Stimulated activated CD8-positive, alpha-beta memory T cell treated with anti-CD3 and anti-CD28 coated beads, Interleukin-15, amount 100 ng/mL, for 1 hour (primary cell): ENCODE results near the gene KBTBD12.
"Not testable (repeated sequence)": the region's sequence is repeated elsewhere in the genome, so short reads cannot be mapped to it uniquely, and the experiment has no call there.

Experiments used
- DNase-seq: peaks from one replicate; pipeline ENCODE4 v3.0.0-alpha.2; 2020; ENCODE audit warnings: low read depth

Gene KBTBD12, protein sequence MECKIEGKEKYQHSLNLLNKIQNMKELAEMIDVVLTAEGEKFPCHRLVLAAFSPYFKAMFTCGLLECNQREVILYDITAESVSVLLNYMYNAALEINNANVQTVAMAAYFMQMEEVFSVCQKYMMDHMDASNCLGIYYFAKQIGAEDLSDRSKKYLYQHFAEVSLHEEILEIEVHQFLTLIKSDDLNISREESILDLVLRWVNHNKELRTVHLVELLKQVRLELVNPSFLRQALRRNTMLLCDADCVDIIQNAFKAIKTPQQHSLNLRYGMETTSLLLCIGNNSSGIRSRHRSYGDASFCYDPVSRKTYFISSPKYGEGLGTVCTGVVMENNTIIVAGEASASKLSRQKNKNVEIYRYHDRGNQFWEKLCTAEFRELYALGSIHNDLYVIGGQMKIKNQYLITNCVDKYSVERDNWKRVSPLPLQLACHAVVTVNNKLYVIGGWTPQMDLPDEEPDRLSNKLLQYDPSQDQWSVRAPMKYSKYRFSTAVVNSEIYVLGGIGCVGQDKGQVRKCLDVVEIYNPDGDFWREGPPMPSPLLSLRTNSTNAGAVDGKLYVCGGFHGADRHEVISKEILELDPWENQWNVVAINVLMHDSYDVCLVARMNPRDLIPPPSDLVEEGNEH

DNA sequence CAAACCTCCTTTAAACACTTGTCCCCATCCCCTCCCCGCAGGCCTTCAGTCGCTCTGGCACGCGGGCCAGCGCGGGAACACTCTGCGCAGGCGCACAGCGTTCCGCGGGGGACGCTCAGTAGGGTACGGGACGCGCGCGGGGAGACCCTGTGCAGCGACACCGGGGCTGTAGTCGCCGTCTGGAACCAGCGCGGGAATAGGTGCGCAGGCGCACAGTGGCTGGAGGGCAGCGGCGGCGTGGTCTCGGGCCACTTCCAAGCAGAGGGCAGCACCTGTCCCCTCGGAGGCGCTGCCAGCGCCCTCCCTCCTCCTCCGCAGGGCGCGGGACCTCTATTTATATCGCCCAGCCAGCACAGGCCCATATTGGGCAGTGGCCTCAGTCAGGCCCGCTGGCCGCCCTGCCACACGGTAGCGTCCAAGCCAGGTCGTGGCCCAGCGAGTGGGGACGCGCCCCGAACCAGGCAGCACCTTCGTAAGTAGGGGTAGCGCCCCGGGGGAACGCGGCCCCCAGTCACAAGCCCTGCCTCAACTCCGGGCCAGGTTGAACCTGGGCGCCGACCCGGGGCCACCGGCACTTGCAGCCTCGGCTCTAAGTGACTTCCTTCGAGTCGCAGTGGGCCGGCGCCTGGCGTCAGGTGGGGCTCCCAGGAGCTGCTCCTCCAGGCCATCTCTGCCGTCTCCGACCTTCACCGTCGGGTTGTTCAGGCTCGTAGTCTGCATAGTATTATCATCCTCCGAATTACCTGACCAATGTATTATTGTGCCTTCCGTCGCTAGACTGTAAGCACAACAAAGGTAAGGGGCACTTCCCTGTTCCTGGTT lies at the start of gene KBTBD12:
KBTBD12 (plus strand) TSS at position 118 of the 822 bp plus-strand sequence. CDS start 7,830 bp downstream, outside the sequence.
- DNase-seq, result no peak

DNA sequence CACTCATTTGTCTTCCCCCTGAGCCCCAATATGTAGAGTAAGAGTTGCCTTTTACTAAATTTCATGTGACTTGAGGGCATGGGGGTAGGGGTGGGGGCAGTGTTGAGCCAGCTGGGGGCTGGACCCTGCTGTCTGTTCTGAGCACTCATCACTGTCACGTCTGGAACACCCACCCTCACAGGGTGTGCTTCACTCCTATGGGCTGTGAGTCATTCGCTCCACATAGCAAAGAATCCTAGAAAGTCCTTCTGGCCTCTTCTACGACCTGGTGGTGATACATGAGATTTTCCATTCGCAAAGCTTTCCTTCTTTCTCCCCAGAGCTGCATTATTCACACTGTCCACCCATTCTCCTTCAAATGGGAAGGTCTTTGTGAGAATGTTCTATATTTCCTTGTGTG lies 49.1 kb upstream of the KBTBD12 start:
- DNase-seq, result no peak

DNA sequence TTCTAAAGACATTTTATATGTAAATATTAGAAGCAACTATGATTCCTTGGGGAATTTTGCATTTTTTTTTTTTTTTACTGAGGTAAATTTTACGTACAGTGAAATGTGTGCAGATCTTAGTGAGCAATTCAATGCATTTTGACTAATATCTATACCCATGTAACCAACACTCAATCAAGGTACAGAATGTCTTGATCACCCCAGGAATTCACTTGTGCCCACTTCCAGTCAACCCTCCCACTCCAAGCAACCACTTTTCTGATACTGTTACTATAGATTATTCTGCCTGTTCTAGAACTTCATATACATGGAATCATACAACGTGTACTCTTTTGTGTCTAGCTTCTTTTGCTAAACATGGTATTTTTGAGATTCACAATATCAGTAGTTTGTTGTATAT lies 47.6 kb upstream of the KBTBD12 start:
- no peak for DNase-seq

DNA sequence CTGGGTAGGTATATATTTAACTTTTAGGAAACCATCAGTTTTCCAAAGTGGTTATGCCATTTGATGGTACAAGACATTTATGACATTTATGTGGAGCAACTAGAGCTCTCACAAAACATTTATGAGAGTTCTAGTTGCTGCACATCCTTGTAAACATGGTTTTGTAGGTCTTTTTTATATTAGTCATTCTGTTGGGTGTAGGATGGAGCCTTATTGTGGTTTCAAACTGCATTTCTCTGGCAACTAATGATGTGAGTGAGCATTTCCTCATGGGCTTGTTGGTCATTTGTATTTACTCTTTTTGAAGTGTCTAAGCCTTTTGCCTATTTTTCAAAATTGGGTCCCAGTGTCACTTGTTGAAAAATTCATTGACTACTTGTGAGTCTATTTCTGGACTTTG lies 47.0 kb upstream of the KBTBD12 start:
- no peak for DNase-seq

DNA sequence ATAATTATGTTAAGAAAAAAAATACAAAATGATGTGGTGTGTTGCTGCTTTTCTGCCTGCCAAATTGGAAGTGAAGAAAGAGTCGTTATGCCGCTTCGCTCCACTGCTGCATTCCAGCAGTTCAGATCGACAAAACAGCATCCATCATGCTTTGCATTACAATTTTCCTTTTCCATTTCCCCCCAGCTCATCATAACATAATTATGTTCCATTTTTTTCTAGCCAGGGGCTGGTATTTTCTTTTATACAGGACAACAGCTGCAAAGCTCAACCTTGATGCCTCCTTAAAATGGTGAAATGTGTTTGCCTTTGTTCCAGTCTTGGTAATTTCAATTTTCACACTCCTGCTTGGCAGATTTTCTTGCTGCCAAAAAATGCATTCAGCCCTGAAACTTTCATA lies 44.9 kb upstream of the KBTBD12 start:
- no peak for DNase-seq

DNA sequence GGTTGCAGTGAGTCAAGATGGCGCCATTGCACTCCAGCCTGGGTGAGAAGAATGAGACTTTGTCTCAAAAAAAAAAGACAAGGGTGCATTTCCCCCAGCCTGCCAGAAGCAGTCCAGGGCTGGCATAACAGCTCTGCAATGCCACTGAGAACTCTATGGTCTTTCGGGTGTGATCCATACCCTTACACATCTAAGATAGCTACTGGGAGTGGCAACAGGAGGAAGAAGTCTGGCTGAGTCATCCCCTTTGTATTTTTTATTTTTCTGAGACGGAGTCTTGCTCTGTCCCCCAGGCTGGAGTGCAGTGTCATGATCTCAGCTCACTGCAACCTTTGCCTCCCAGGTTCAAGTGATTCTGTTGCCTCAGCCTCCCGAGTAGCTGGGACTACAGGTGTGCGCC lies 40.9 kb upstream of the KBTBD12 start:
- not testable (repeated sequence) for DNase-seq

DNA sequence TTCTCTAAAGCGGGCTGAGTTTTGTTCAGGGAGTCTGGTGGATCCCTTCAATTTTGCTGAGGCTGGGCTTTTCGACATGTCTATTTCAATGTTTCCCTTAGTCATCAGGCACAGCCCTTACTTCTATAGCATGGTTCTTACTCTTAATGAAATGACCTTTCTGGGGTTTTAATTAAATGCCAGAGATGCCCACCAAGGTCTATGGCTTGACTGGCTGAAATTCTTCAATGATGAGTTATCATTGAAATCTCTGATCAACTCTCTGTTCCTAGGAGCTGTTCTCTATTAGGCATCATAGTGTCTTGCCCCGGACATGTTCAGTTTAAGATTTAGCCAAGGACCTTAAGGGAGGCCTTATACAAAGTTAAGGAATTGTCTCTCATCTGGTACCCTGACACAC lies 33.4 kb upstream of the KBTBD12 start:
- DNase-seq, result no peak

DNA sequence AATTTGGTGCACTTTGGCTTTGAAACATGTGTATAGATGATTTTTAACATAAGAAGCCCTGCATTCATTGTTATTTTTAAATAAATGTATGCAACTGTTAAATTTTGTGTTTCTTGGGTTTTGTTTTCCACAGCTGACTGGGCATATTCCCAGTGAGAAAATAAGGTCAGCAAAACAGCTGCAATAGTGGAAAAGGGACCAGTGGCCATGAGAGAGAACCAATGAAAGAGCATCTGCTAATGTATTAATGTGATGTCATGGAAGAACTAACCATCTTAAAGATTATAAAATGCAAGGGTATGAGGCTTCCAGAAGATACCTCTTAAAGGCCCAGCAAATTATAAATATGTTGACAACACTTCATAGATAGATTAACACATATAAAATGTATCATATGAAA lies 31.0 kb upstream of the KBTBD12 start:
- DNase-seq, result no peak

DNA sequence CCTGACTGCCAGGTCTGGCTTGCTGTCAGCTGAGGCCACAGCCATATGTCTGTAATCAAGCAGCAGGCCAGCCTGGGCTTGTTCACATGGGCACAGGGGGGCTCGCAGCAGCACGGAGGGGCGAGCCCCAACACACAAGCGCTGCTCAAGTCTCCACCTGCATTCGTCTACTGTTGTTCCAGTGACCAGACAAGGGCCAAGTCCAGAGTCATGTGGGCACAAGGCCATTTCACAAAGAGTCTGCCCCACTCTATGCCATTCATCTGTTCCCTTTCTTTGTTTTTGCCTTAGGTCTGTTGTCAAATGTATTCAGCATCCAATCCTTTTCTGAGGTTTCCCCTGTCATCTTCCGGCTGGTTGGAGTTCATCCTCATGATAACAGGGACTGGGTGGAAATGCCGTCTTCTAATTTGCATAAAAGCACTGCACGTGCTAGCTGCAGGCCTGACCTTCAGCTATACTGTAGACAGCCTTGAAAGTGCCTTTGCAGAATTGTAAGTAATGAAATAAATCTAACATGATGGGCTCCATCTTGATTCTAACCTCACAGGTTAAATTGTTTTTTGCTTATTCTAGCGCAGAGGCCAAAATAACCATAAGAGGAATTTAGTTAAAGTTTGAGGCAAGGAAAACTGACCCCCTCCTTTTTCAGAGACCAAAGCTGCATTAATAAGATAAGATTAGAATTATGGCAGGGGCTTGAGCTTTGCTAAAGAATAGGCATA lies 28.6 kb upstream of the KBTBD12 start:
- DNase-seq, result no peak

DNA sequence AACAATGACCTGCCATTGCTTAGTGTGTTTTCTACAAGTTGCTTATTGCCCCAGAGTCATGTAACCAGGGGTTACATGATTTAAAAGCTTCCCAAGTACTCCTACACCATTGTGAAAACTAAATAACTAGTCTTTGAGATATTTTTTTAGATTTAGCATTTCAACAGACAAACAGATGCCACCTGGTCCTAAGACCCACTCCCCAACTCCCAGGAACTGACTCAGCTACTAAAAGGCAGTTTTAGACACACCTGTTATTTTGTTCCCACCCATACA lies 28.1 kb upstream of the KBTBD12 start:
- DNase-seq, result no peak

DNA sequence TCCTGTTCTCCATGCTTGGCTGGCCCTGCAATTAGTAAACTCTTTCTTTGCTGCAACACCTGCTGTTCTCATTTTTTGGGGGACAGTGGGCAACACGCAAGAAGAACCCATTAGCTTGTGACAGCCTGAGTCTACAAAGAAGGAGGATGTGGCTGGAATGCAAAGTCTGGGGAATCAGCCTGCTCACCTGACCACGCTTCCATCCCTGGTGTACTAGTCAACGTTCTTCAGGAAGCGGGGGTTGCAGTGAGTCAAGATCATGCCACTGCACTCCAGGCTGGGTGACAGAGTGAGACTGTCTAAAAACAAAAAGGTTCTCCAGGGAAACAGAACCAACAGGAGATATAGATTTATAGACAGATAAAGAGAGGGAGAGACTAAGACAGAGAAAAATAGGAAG lies 27.7 kb upstream of the KBTBD12 start:
- no peak for DNase-seq

DNA sequence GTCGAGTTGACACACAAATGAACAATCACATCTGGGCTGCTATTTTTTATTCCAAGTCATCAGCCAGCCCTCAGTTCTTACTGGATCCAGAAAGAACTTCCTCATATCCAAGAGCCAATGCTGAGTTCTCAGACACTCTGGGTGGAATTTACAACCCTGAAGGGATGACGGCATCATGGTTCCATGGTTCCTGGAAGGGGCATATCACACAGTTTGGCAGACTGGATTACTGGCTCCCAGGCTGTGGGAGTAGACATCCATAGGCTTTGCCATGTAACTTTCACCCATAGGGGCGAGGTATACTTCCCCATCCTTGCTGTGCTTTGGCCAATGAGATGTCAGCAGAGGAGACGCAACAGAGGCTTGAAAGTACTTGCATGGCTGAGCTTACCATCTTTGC lies 26.9 kb upstream of the KBTBD12 start:
- DNase-seq, result no peak

DNA sequence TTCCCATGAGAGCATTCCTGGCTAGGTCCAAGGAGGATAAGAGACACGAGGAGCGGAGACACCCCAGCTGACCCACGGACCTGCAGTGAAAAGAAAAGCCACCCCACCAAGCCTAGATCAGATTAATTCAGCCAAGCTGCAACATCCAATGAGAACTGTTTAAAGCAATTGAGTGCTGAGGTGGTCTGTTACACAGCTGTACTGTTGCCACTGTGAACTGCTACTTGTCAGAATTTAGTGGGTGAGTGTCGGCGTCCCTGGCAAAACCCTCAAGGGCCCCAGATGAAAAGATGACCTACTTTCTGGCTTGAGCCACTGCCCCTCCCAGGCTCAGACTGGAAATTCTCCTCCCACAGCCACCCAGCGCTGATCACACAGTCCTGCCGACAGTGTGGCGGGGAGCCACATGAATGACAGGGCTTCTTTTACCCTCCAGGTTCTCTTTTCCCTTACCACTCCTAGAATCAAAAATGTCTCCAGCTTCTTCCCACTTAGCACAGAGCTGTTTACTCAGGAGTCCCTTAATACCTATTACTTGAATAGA lies 26.4 kb upstream of the KBTBD12 start:
- DNase-seq, result no peak

DNA sequence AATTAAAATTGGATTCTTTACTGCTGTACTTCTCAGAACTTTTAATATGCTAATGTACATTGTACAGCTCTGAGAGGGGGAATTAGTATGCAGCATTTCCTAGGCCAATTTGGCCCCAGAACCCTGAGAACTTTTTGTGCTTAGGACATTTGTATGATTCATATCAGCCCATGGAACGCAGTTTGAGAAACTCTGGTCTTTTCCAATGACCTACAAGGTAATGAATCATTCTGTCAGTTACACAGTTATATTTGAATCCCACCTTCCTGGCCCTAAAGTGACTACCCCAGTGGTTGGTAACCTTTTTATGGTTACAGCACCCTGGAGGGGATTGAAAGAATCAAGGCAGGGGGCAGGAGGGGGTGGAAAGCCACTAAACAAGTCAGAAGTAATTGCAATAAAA lies 25.6 kb upstream of the KBTBD12 start:
- DNase-seq, result no peak

DNA sequence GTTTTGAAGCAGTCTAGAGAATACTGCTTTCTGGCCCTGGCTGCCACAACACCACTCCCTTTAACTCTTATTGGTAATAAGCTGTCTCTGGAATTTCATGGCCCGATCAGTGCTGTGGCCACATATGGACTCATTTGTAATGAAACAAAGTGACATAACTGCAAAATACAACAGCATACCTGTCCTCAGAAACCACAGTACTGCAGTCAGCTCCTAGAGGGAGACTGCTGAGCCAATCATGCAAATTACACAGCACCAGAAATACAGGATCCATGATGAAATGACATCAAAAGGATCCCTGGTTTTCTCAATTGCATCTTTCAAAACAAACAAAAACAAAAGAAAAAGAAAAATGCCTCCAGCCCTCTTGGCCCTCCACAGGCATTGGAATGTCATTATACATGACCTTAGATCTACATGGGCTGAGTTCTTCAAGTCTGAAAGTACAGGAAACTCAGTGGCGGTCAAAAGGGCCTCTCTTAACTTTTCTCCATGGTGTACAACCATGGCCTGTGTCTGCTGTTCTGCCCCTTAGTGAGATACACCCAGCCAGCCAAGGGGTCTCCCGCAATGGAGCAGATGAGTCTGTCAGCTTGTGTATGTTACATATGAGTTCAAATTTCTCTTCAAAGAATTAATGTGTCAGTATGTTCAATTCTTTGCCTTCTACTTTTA lies 24.9 kb upstream of the KBTBD12 start:
- DNase-seq, result no peak

DNA sequence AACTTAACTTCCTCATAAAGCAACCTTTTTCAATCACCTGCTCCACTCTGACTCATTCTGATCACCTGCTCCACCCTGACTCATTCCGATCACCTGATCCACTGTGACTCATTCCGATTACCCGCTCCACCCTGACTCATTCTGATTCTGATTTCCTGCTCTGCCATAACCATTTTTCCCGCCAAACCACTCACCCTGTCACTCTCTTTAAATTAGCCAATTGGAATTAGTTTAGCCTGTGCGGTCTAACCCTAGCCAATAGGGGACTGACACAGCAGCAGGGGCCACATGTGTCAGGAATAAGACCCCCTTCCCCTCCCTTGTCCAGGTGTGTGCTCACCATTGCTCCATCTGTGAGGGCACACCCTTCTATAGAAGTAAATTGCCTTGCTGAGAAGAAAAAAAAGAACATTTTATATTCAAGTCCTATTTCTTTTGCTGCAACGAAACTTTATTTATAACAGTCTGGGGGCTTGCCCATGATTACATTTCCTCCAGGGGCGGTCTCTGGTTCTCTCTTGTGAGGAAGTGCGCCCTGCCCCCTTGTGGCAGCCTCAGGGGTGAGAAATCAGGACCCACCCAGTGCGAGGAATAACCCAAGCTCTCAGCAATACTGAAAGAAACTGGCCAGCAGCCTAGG lies 24.3 kb upstream of the KBTBD12 start:
- DNase-seq, result not testable (repeated sequence)

DNA sequence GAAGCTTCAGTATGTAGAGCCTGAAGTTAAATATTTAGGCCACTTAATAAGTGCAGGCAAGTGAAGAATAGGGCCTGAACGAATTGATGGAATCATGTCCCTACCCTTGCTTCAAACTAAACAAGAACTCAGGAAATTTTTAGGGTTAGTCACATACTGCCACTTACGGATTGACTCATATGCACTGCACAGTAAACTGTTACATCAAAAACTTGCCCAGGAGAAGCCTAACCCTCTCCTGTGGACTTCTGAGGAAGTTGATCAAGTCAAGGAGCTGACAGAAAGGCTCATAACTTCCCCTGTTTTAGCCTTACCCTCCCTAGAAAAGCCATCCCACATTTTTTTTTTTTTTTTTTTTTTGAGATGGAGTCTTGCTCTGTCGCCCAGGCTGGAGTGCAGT lies 20.6 kb upstream of the KBTBD12 start:
- DNase-seq, result no peak

DNA sequence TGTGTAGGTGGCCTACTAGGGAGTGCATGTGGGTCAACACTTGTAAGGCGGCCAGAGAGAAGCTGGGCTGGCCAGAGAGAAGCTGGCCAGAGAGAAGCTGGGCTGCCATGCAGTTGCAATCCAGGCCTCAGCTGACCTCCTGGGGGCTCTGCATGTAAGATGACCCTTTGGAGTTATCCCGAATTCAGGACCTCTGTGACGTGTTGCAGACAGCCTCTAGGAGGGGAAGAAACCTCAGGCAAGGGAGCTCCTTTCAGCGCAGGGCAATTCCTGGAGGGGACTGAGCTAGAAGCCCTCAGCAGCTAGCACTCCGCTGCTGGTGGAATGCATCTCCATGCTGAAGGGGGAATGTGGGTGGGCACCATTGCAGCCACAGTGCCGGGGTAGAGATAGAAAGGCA lies 15.8 kb upstream of the KBTBD12 start:
- no peak for DNase-seq

DNA sequence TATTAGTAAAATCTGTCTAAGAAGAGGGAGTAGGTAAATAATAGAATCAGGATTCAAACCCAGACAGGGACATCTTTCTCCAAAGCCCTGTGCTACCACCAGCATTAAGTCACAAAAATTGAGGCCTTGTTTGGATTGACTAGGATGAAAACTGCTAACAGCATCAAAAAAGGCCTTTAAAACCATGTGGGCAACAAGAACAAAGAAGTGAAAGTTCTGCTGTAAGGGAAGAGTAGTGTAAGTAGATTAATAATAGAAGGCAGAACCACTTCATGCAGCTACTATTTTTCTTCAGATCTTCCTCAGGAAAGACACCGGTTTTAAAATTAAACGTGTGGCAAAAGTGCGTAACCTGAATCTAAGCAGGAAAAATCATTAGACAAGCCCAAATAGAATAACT lies 15.3 kb upstream of the KBTBD12 start:
- DNase-seq, result no peak

DNA sequence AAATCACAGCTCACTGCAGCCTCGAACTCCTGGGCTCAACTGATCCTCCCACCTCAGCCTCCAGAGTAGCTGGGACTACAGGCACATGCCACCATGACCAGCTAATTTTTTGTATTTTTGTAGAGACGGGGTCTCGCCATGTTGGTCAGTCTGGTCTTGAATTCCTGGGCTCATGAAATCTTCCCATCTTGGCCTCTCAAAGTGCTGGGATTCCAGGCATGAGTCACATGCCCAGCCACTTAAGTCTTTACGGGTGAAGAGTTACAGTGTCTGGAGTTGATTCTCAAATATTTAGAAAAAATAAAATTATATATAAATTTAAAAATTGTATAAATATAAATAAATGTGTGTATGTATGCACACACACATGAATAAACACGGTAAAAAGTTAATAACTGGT lies 14.5 kb upstream of the KBTBD12 start:
- no peak for DNase-seq

DNA sequence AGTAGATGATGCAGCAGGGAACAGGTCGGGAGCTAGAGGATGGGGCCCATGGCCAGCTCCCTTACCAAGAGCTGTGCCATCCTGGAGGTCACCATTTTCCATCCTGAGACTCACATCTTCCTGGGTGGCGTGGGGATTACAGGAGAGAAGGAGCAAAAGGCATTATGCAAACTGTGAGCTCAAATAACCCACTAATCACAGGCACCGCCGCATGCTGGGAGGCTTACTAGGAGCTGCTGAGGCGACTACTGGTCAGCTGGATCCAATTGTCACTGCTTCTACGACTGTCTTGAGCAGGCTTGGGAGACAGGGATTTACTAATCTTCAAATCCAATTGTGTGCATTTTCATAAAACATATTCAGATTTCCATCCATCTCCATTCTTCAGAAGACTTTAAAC lies 12.5 kb upstream of the KBTBD12 start:
- no peak for DNase-seq
